ENCODE results near the gene ZNF185.

The ZNF185 gene

GRCh38 chrX:152917656-152918579, 20.1 kb downstream of the ZNF185 start:
- Mint-ChIP-seq H3K4me1 (ENCODE audit: low read depth) (no peaks in the 10 kb centered on the region), H3K27ac (no peak overlapping the region), H3K4me3 (no peak overlapping the region), H3K36me3 (ENCODE audit: low read depth) (no peaks in the 10 kb centered on the region), H3K27me3 (ENCODE audit: low read depth) (no peaks in the 10 kb centered on the region), H3K9me3 (no peaks in the 10 kb centered on the region)
- DNase-seq (ENCODE audit: low spot score): no peak

- Mint-ChIP-seq H3K9me3 (no peaks in the 10 kb centered on the region), H3K4me3 (no peak overlapping the region), H3K36me3 (ENCODE audit: low read depth) (no peaks in the 10 kb centered on the region), H3K27ac (no peak overlapping the region), H3K27me3 (ENCODE audit: low read depth) (no peaks in the 10 kb centered on the region), H3K4me1 (ENCODE audit: low read depth) (no peaks in the 10 kb centered on the region)
- no peak for DNase-seq (ENCODE audit: low spot score)
These were observed 20.8 kb downstream of the ZNF185 start for GRCh38 chrX:152918707-152919106.

- Mint-ChIP-seq H3K36me3 (ENCODE audit: low read depth) (no peaks in the 10 kb centered on the region), H3K4me3 (no peak overlapping the region), H3K27ac (no peak overlapping the region), H3K27me3 (ENCODE audit: low read depth) (no peaks in the 10 kb centered on the region), H3K4me1 (ENCODE audit: low read depth) (no peaks in the 10 kb centered on the region), H3K9me3 (no peaks in the 10 kb centered on the region)
- no peak for DNase-seq (ENCODE audit: low spot score)
These were observed 25.7 kb downstream of the ZNF185 start for GRCh38 chrX:152923599-152923998.

- Mint-ChIP-seq H3K27me3 (ENCODE audit: low read depth) (no peaks in the 10 kb centered on the region), H3K4me3 (no peak overlapping the region), H3K36me3 (ENCODE audit: low read depth) (no peaks in the 10 kb centered on the region), H3K4me1 (ENCODE audit: low read depth) (no peaks in the 10 kb centered on the region), H3K27ac (no peak overlapping the region), H3K9me3 (no peaks in the 10 kb centered on the region)
- no peak for DNase-seq (ENCODE audit: low spot score)
These were observed 28.0 kb downstream of the ZNF185 start for GRCh38 chrX:152925835-152926234.

- Mint-ChIP-seq H3K27ac (no peak overlapping the region), H3K4me3 (no peak overlapping the region), H3K9me3 (no peaks in the 10 kb centered on the region), H3K36me3 (ENCODE audit: low read depth) (no peaks in the 10 kb centered on the region), H3K27me3 (ENCODE audit: low read depth) (no peaks in the 10 kb centered on the region), H3K4me1 (ENCODE audit: low read depth) (no peaks in the 10 kb centered on the region)
- DNase-seq (ENCODE audit: low spot score): peak; percentile 37
These were observed 28.4 kb downstream of the ZNF185 start for GRCh38 chrX:152926279-152926678.

GRCh38 chrX:152926923-152927322, 29.1 kb downstream of the ZNF185 start:
- Mint-ChIP-seq H3K4me3 (no peak overlapping the region), H3K9me3 (no peaks in the 10 kb centered on the region)

GRCh38 chrX:152927858-152928760, 30.2 kb downstream of the ZNF185 start:
- H3K27me3 Mint-ChIP-seq (ENCODE audit: low read depth): no peaks in the 10 kb centered on the region
- H3K27ac Mint-ChIP-seq: no peak overlapping the region
- H3K36me3 Mint-ChIP-seq (ENCODE audit: low read depth): no peaks in the 10 kb centered on the region
- no peak for DNase-seq (ENCODE audit: low spot score)
- H3K4me3 Mint-ChIP-seq: no peak overlapping the region
- H3K9me3 Mint-ChIP-seq: no peaks in the 10 kb centered on the region
- no peaks in the 10 kb centered on the region for H3K4me1 Mint-ChIP-seq (ENCODE audit: low read depth)

More at GRCh38 chrX:152926923-152927322, 29.1 kb downstream of the ZNF185 start:
- no peaks in the 10 kb centered on the region for H3K27me3 Mint-ChIP-seq (ENCODE audit: low read depth)
- no peak for DNase-seq (ENCODE audit: low spot score)
- H3K36me3 Mint-ChIP-seq (ENCODE audit: low read depth): no peaks in the 10 kb centered on the region
- H3K4me1 Mint-ChIP-seq (ENCODE audit: low read depth): no peaks in the 10 kb centered on the region
- H3K27ac Mint-ChIP-seq: no peak overlapping the region

- DNase-seq (ENCODE audit: low spot score): no peak
- Mint-ChIP-seq H3K4me1 (ENCODE audit: low read depth) (no peaks in the 10 kb centered on the region), H3K36me3 (ENCODE audit: low read depth) (no peaks in the 10 kb centered on the region), H3K9me3 (no peaks in the 10 kb centered on the region), H3K27me3 (ENCODE audit: low read depth) (no peaks in the 10 kb centered on the region), H3K4me3 (no peak overlapping the region), H3K27ac (no peak overlapping the region)
These were observed 31.0 kb downstream of the ZNF185 start for GRCh38 chrX:152928761-152929400.

- DNase-seq (ENCODE audit: low spot score): no peak
- Mint-ChIP-seq H3K36me3 (ENCODE audit: low read depth) (no peaks in the 10 kb centered on the region), H3K4me1 (ENCODE audit: low read depth) (no peaks in the 10 kb centered on the region), H3K27me3 (ENCODE audit: low read depth) (no peaks in the 10 kb centered on the region), H3K27ac (no peak overlapping the region), H3K4me3 (no peak overlapping the region), H3K9me3 (no peaks in the 10 kb centered on the region)
These were observed 32.0 kb downstream of the ZNF185 start for GRCh38 chrX:152929898-152930297.

GRCh38 chrX:152930516-152930915, 32.6 kb downstream of the ZNF185 start:
- Mint-ChIP-seq H3K9me3 (no peaks in the 10 kb centered on the region), H3K27ac (no peak overlapping the region), H3K27me3 (ENCODE audit: low read depth) (no peaks in the 10 kb centered on the region), H3K36me3 (ENCODE audit: low read depth) (no peaks in the 10 kb centered on the region), H3K4me1 (ENCODE audit: low read depth) (no peaks in the 10 kb centered on the region), H3K4me3 (no peak overlapping the region)
- DNase-seq (ENCODE audit: low spot score): no peak

- no peaks in the 10 kb centered on the region for H3K4me1 Mint-ChIP-seq (ENCODE audit: low read depth)
- H3K27me3 Mint-ChIP-seq (ENCODE audit: low read depth): no peaks in the 10 kb centered on the region
- DNase-seq (ENCODE audit: low spot score): no peak
- no peaks in the 10 kb centered on the region for H3K9me3 Mint-ChIP-seq
- no peak overlapping the region for H3K4me3 Mint-ChIP-seq
- no peak overlapping the region for H3K27ac Mint-ChIP-seq
- H3K36me3 Mint-ChIP-seq (ENCODE audit: low read depth): no peaks in the 10 kb centered on the region
These were observed 34.3 kb downstream of the ZNF185 start for GRCh38 chrX:152932144-152932543.

GRCh38 chrX:152932598-152933175, 34.8 kb downstream of the ZNF185 start:
- no peaks in the 10 kb centered on the region for H3K4me1 Mint-ChIP-seq (ENCODE audit: low read depth)
- DNase-seq (ENCODE audit: low spot score): no peak
- no peaks in the 10 kb centered on the region for H3K27me3 Mint-ChIP-seq (ENCODE audit: low read depth)
- H3K27ac Mint-ChIP-seq: no peak overlapping the region
- no peaks in the 10 kb centered on the region for H3K9me3 Mint-ChIP-seq
- H3K4me3 Mint-ChIP-seq: no peak overlapping the region
- no peaks in the 10 kb centered on the region for H3K36me3 Mint-ChIP-seq (ENCODE audit: low read depth)

- H3K27ac Mint-ChIP-seq: no peak overlapping the region
- H3K27me3 Mint-ChIP-seq (ENCODE audit: low read depth): no peaks in the 10 kb centered on the region
- H3K9me3 Mint-ChIP-seq: no peaks in the 10 kb centered on the region
- no peaks in the 10 kb centered on the region for H3K36me3 Mint-ChIP-seq (ENCODE audit: low read depth)
- no peak for DNase-seq (ENCODE audit: low spot score)
- peaks cover 2% of the 10 kb centered on the region for H3K4me1 Mint-ChIP-seq (ENCODE audit: low read depth)
- no peak overlapping the region for H3K4me3 Mint-ChIP-seq
These were observed 38.4 kb downstream of the ZNF185 start for GRCh38 chrX:152936306-152936705.
